WTC11 (cell line): ENCODE measurements around the gene VASN. TPM values are rescaled to one million over a fixed set of nuclear protein-coding genes. Genes with fewer than 3 reads are reported as not detected.
A peak's percentile ranks its signal among the peaks of the same experiment; 100 is the strongest.

ENCODE experiments used
- ATAC-seq: fragments of 200-7000 bp; cut with Tn5 transposase; 2 replicates; pipeline ENCODE4 v1.10.0; 2021; ENCODE audit warnings: mild to moderate bottlenecking, moderate library complexity
- CTCF ChIA-PET: fragments of 300-600 bp; sonication (Branson Sonifier 250); formaldehyde crosslinking; loops from one replicate; lab custom pipeline; 2021; ENCODE audit warnings: antibody characterized with exemption; lab: Charles Lee
- POLR2A ChIA-PET: fragments of 350-600 bp; sonication (Branson Sonifier 250); formaldehyde crosslinking; loops from one replicate; lab custom pipeline; 2021; ENCODE audit warnings: antibody characterized with exemption; lab: Charles Lee
- DNase-seq: peaks from one replicate; pipeline ENCODE4 v3.0.0; 2021; ENCODE audit warnings: low spot score
- H3K27ac Mint-ChIP-seq: 2 replicates; pipeline ENCODE4 v1.8.0; 2021; ENCODE audit warnings: mixed read lengths
- H3K27me3 Mint-ChIP-seq: 2 replicates; pipeline ENCODE4 v1.8.0; 2021; ENCODE audit warnings: low read depth, mild to moderate bottlenecking, moderate library complexity, mixed read lengths
- H3K36me3 Mint-ChIP-seq: 2 replicates; pipeline ENCODE4 v1.8.0; 2021; ENCODE audit warnings: mixed read lengths
- H3K4me1 Mint-ChIP-seq: 2 replicates; pipeline ENCODE4 v1.8.0; 2022; ENCODE audit warnings: mixed read lengths
- H3K4me3 Mint-ChIP-seq: 2 replicates; pipeline ENCODE4 v1.8.0; 2021; ENCODE audit warnings: mild to moderate bottlenecking, moderate library complexity, mixed read lengths
- H3K9me3 Mint-ChIP-seq: 2 replicates; pipeline ENCODE4 v1.8.0; 2021; ENCODE audit warnings: mixed read lengths
- ERG ChIP-seq: fragments of 250-450 bp; sonication (Bioruptor Pico); IDR thresholded peaks from 2 replicates; pipeline ENCODE4 v1.8.0; 2021; ENCODE audit warnings: mild to moderate bottlenecking
- ETV6 ChIP-seq: sonication (generic); formaldehyde crosslinking; IDR thresholded peaks from 2 replicates; pipeline ENCODE4 v1.8.1; 2022; ENCODE audit warnings: mild to moderate bottlenecking, missing genetic modification reagents
- FOXK1 ChIP-seq: sonication (generic); formaldehyde crosslinking; IDR thresholded peaks from 2 replicates; pipeline ENCODE4 v1.8.0; 2022; ENCODE audit warnings: mild to moderate bottlenecking, moderate library complexity, missing genetic modification reagents
- FOXP1 ChIP-seq: sonication (generic); formaldehyde crosslinking; IDR thresholded peaks from 2 replicates; pipeline ENCODE4 v1.8.0; 2022; ENCODE audit warnings: missing genetic modification reagents, mild to moderate bottlenecking, moderate library complexity, borderline replicate concordance
- GRHL2 ChIP-seq: fragments of 250-450 bp; sonication (Bioruptor Pico); IDR thresholded peaks from 2 replicates; pipeline ENCODE4 v1.8.0; 2022; ENCODE audit warnings: mild to moderate bottlenecking, moderate library complexity; ENCODE audit not compliant: insufficient replicate concordance, severe bottlenecking
- GTF2I ChIP-seq: fragments of 250-450 bp; sonication (Bioruptor Pico); conservative IDR thresholded peaks from 2 replicates; pipeline ENCODE4 v1.4.0; 2021; ENCODE audit warnings: mild to moderate bottlenecking
- MAX ChIP-seq: sonication (generic); formaldehyde crosslinking; IDR thresholded peaks from 2 replicates; pipeline ENCODE4 v1.8.0; 2022; ENCODE audit warnings: mild to moderate bottlenecking, missing genetic modification reagents
- MYBL2 ChIP-seq: sonication (generic); formaldehyde crosslinking; IDR thresholded peaks from 2 replicates; pipeline ENCODE4 v1.8.1; 2023; ENCODE audit warnings: mild to moderate bottlenecking, moderate library complexity, missing genetic modification reagents
- NR1H2 ChIP-seq: sonication (generic); formaldehyde crosslinking; IDR thresholded peaks from 2 replicates; pipeline ENCODE4 v1.9.0; 2021; ENCODE audit warnings: mild to moderate bottlenecking, moderate library complexity, missing genetic modification reagents
- PRRX2 ChIP-seq: fragments of 250-450 bp; sonication (Bioruptor Pico); IDR thresholded peaks from 2 replicates; pipeline ENCODE4 v1.8.0; 2021; ENCODE audit warnings: mild to moderate bottlenecking
- RELA ChIP-seq: sonication (generic); formaldehyde crosslinking; IDR thresholded peaks from 2 replicates; pipeline ENCODE4 v1.8.1; 2022; ENCODE audit warnings: missing genetic modification reagents, mild to moderate bottlenecking, borderline replicate concordance
- RORB ChIP-seq: fragments of 250-450 bp; sonication (Bioruptor Pico); IDR thresholded peaks from 2 replicates; pipeline ENCODE4 v1.9.0; 2021; ENCODE audit warnings: mild to moderate bottlenecking
- SP1 ChIP-seq: sonication (generic); formaldehyde crosslinking; conservative IDR thresholded peaks from 2 replicates; pipeline ENCODE4 v1.8.1; 2022; ENCODE audit warnings: missing genetic modification reagents
- TCF7 ChIP-seq: sonication (generic); formaldehyde crosslinking; IDR thresholded peaks from 2 replicates; pipeline ENCODE4 v1.8.0; 2022; ENCODE audit warnings: mild to moderate bottlenecking, low read depth, missing genetic modification reagents, moderate library complexity
- ZBTB21 ChIP-seq: sonication (generic); formaldehyde crosslinking; IDR thresholded peaks from 2 replicates; pipeline ENCODE4 v1.8.1; 2023; ENCODE audit warnings: mild to moderate bottlenecking, missing genetic modification reagents, borderline replicate concordance
- ZBTB43 ChIP-seq: sonication (generic); formaldehyde crosslinking; IDR thresholded peaks from 2 replicates; pipeline ENCODE4 v1.8.1; 2023; ENCODE audit warnings: mild to moderate bottlenecking, missing genetic modification reagents
- ZNF138 ChIP-seq: sonication (generic); formaldehyde crosslinking; conservative IDR thresholded peaks from 2 replicates; pipeline ENCODE4 v1.8.1; 2022; ENCODE audit warnings: mild to moderate bottlenecking, moderate library complexity, missing genetic modification reagents
- total RNA-seq: library from RNA; stranded (reverse); gene quantifications from 3 replicates; pipeline ENCODE4 v1.2.3, GENCODE V29; 2021
- TF ChIP-seq, protein P1 (sequence below): sonication (generic); formaldehyde crosslinking; conservative IDR thresholded peaks from 2 replicates; pipeline ENCODE4 v1.8.1; 2022; ENCODE audit warnings: mild to moderate bottlenecking, missing genetic modification reagents
- TF ChIP-seq, protein P2 (sequence below): sonication (generic); formaldehyde crosslinking; IDR thresholded peaks from 2 replicates; pipeline ENCODE4 v1.8.1; 2023; ENCODE audit warnings: mild to moderate bottlenecking, missing genetic modification reagents, moderate library complexity
- TF ChIP-seq, protein P3 (sequence below): sonication (generic); formaldehyde crosslinking; IDR thresholded peaks from 2 replicates; pipeline ENCODE4 v1.8.1; 2023; ENCODE audit warnings: mild to moderate bottlenecking, missing genetic modification reagents, moderate library complexity
- TF ChIP-seq, protein P4 (sequence below): fragments of 200-600 bp; IDR thresholded peaks from 2 replicates; pipeline ENCODE4 v1.8.0; 2022; ENCODE audit warnings: antibody characterized with exemption

Gene VASN
- total RNA-seq, 1 experiment from 2014 or later: 8.0 TPM

- TF ChIP-seq, protein P1, sequence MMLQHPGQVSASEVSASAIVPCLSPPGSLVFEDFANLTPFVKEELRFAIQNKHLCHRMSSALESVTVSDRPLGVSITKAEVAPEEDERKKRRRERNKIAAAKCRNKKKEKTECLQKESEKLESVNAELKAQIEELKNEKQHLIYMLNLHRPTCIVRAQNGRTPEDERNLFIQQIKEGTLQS (CRISPR knock-in tag): no peak
- TF ChIP-seq ERG (CRISPR knock-in tag) (no peak), FOXP1 (CRISPR knock-in tag) (0 out of 2 replicates have a peak, but pooled peaks have one; percentile 15), ETV6 (no peak), ZBTB43 (CRISPR knock-in tag) (no peak), NR1H2 (CRISPR knock-in tag) (no peak), ZBTB21 (0 out of 2 replicates have a peak, but pooled peaks have one; percentile 29), RORB (CRISPR knock-in tag) (no peak)
- TF ChIP-seq, protein P2, sequence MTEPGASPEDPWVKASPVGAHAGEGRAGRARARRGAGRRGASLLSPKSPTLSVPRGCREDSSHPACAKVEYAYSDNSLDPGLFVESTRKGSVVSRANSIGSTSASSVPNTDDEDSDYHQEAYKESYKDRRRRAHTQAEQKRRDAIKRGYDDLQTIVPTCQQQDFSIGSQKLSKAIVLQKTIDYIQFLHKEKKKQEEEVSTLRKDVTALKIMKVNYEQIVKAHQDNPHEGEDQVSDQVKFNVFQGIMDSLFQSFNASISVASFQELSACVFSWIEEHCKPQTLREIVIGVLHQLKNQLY: no peak
Observed at GRCh38 chr16:4358831-4359561, 12.7 kb upstream of the VASN start (continued).

- H3K4me3 Mint-ChIP-seq: no peak overlapping the region
- TF ChIP-seq GRHL2 (CRISPR knock-in tag) (no peak), GTF2I (CRISPR knock-in tag) (no peak), SP1 (CRISPR knock-in tag) (no peak), FOXK1 (CRISPR knock-in tag) (no peak), RELA (CRISPR knock-in tag) (no peak), FOXP1 (CRISPR knock-in tag) (no peak), TCF7 (CRISPR knock-in tag) (no peak), ZNF138 (CRISPR knock-in tag) (no peak), PRRX2 (CRISPR knock-in tag) (no peak), MYBL2 (CRISPR knock-in tag) (no peak), MAX (CRISPR knock-in tag) (no peak)
- TF ChIP-seq, protein P3, sequence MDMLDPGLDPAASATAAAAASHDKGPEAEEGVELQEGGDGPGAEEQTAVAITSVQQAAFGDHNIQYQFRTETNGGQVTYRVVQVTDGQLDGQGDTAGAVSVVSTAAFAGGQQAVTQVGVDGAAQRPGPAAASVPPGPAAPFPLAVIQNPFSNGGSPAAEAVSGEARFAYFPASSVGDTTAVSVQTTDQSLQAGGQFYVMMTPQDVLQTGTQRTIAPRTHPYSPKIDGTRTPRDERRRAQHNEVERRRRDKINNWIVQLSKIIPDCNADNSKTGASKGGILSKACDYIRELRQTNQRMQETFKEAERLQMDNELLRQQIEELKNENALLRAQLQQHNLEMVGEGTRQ: no peak
- TF ChIP-seq, protein P4, sequence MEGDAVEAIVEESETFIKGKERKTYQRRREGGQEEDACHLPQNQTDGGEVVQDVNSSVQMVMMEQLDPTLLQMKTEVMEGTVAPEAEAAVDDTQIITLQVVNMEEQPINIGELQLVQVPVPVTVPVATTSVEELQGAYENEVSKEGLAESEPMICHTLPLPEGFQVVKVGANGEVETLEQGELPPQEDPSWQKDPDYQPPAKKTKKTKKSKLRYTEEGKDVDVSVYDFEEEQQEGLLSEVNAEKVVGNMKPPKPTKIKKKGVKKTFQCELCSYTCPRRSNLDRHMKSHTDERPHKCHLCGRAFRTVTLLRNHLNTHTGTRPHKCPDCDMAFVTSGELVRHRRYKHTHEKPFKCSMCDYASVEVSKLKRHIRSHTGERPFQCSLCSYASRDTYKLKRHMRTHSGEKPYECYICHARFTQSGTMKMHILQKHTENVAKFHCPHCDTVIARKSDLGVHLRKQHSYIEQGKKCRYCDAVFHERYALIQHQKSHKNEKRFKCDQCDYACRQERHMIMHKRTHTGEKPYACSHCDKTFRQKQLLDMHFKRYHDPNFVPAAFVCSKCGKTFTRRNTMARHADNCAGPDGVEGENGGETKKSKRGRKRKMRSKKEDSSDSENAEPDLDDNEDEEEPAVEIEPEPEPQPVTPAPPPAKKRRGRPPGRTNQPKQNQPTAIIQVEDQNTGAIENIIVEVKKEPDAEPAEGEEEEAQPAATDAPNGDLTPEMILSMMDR: no peak
- TF ChIP-seq, all 79 proteins: peak for 0
- DNase-seq (no peak), ATAC-seq (no peak)
- CTCF ChIA-PET: interaction anchor here (0.7 to 5.6 kb wide), 28 partner anchors 9 to 393 kb away, joined by 3 to 322 read pairs (median 8); partner anchors contain the start of genes CORO7, PAM16 and VASN
- no peaks in the 10 kb centered on the region for H3K27me3 Mint-ChIP-seq
- peaks cover 2% of the 10 kb centered on the region; the same call in 1 of the 2 replicates for H3K36me3 Mint-ChIP-seq
- no peaks in the 10 kb centered on the region for H3K9me3 Mint-ChIP-seq
- H3K27ac Mint-ChIP-seq: no peak overlapping the region
- no peaks in the 10 kb centered on the region for H3K4me1 Mint-ChIP-seq
- POLR2A ChIA-PET: interaction anchor here (0.8 kb wide), 1 partner anchor 34 kb away, joined by 3 read pairs; no protein-coding TSS in a partner anchor
Observed at GRCh38 chr16:4359914-4360313, 11.7 kb upstream of the VASN start.
